Measurements from ENCODE around the gene BSG.

BSG gene

DNA sequence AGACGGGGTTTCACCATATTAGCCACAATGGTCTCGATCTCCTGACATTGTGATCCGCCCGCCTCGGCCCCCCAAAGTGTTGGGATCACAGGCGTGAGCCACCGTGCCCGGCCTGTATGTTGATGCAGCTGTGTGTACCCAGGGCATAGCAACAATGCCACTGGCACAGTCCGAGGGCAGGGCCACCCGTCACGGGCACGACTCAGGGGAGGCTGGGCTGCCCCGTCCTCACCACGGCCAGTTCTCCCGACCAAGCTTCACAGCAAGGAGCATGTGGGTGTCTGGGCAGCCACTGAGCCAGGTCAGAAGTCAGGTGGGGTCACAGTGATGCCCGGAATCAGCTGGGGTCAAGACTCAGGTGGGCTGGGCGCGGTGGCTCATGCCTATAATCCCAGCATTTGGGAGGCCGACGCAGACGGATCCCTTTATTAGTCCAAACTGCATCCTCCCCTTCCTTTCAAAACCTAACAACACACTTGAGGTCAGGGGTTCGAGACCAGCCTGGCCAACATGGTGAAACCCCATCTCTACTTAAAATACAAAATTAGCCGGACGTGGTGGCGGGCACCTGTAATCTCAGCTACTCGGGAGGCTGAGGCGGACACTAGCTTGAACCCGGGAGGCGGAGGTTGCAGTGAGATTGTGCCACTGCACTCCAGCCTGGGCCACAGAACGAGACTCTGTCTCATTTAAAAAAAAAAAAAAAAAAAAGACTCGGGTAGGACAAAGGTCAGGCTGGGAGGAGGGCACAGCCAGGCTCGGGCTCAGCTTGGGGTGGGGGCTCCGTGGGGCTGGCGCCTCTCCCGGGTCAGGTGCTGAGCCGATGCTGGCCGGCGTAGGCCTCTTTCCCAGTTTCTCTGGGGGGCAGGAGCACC, 42.0 kb upstream of the BSG start:
- CTCF ChIA-PET = interaction anchor here (1.0 to 10.3 kb wide), 4 partner anchors 8 to 23 kb away, joined by 3 to 113 read pairs (median 8); partner anchors contain the start of gene TPGS1
- POLR2A ChIA-PET = interaction anchor here (1.2 to 1.8 kb wide), 2 partner anchors 12 to 19 kb away, joined by 3 to 7 read pairs; no protein-coding TSS in a partner anchor
- TF ChIP-seq, protein P1, sequence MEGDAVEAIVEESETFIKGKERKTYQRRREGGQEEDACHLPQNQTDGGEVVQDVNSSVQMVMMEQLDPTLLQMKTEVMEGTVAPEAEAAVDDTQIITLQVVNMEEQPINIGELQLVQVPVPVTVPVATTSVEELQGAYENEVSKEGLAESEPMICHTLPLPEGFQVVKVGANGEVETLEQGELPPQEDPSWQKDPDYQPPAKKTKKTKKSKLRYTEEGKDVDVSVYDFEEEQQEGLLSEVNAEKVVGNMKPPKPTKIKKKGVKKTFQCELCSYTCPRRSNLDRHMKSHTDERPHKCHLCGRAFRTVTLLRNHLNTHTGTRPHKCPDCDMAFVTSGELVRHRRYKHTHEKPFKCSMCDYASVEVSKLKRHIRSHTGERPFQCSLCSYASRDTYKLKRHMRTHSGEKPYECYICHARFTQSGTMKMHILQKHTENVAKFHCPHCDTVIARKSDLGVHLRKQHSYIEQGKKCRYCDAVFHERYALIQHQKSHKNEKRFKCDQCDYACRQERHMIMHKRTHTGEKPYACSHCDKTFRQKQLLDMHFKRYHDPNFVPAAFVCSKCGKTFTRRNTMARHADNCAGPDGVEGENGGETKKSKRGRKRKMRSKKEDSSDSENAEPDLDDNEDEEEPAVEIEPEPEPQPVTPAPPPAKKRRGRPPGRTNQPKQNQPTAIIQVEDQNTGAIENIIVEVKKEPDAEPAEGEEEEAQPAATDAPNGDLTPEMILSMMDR (IDR thresholded peaks at IDR 0.05; ENCODE audit: insufficient read depth, low read length, missing control alignments) = no peak
- no peak for DNase-seq (ENCODE audit: low read depth, low spot score)
- H3K4me3 ChIP-seq (ENCODE audit: low read depth, low read length) = peak overlapping the region; percentile 77

DNA sequence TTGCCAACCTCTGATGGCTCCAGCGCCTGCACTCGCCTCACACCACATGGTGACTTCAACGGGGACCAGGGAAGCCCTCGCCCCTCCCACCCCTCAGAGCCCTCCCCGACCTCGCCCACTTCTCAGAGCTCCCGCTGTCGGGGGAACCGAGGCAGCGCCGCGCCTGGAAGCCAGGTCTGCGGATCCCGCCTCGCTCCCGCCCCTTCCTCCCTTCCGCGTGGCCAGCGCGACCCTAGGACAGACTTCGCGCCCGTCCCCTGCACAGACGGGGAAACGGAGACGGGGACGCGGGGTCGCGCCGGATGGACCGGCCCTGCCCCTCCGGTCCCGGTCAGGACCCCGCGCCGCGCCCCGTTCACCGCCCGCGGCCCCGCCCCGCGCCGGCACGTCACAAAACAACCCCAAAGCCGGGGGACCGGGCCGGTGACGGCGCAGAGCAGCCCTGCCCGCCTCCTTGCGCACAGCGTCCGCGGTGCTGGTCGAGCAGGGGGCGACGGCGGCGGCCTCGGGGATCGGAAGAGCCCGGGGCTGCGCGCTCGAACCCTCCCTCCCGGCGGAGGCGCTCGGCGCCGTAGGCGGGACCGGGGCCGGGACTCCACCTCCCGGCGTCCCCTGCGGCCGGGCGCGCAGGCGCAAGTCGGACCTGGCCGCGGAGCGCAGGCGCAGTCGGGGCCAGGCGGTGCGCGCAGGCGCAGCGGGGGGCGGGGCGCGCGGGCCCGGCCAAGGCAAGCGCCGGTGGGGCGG, 41.2 kb upstream of the BSG start:
- TF ChIP-seq, protein P1 (IDR thresholded peaks at IDR 0.05; ENCODE audit: insufficient read depth, low read length, missing control alignments) = no peak
- POLR2A ChIA-PET = interaction anchor here (0.8 to 2.1 kb wide), 4 partner anchors 13 to 145 kb away, joined by 3 to 7 read pairs (median 4); partner anchors contain the start of gene FSTL3
- no peak for DNase-seq (ENCODE audit: low read depth, low spot score)
- CTCF ChIA-PET = interaction anchor here (1.0 to 10.3 kb wide), 8 partner anchors 9 to 101 kb away, joined by 3 to 113 read pairs (median 4); partner anchors contain the start of gene TPGS1
- peak overlapping the region; percentile 86 for H3K4me3 ChIP-seq (ENCODE audit: low read depth, low read length)

DNA sequence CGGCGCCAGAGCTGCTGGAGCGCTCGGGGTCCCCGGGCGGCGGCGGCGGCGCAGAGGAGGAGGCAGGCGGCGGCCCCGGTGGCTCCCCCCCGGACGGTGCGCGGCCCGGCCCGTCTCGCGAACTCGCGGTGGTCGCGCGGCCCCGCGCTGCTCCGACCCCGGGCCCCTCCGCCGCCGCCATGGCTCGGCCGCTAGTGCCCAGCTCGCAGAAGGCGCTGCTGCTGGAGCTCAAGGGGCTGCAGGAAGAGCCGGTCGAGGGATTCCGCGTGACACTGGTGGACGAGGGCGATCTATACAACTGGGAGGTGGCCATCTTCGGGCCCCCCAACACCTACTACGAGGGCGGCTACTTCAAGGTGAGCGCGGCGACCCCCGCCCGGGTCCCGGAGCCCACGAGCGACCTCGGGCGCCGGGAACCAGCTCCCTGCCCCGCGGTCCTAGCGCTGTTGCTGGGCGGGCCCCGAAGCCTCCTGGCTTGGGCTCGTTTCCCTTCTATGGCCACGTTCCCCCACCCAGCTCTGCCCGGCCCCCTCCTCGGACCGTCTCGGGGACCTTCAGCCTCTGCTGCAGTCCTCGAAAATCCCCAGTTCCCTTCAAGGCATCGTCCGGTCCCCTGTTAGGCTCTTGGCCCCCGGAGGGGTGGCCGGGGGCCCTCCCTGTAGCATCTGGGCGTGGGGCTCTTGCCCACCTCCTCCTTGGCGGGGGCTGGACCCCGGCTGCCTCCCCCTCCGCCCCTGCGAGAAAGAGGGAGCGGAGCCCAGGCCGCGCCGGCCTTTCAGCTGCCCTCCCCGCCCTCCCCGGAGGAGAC, 40.4 kb upstream of the BSG start, which contains the start of gene CDC34:
CDC34 (plus strand) TSS at position 8 of the 808 bp plus-strand sequence; CDS start at position 180, 172 bp downstream.
- CTCF ChIA-PET = interaction anchor here (0.6 to 10.3 kb wide), 11 partner anchors 10 to 101 kb away, joined by 3 to 113 read pairs (median 3); no protein-coding TSS in a partner anchor
- TF ChIP-seq, protein P1 (IDR thresholded peaks at IDR 0.05; ENCODE audit: insufficient read depth, low read length, missing control alignments) = no peak
- DNase-seq (ENCODE audit: low read depth, low spot score) = no peak
- H3K4me3 ChIP-seq (ENCODE audit: low read depth, low read length) = peak within 1 kb of the TSS; percentile 86
- POLR2A ChIA-PET = interaction anchor here (0.8 to 2.1 kb wide), 4 partner anchors 13 to 144 kb away, joined by 3 to 7 read pairs (median 4); partner anchors contain the start of gene FSTL3

DNA sequence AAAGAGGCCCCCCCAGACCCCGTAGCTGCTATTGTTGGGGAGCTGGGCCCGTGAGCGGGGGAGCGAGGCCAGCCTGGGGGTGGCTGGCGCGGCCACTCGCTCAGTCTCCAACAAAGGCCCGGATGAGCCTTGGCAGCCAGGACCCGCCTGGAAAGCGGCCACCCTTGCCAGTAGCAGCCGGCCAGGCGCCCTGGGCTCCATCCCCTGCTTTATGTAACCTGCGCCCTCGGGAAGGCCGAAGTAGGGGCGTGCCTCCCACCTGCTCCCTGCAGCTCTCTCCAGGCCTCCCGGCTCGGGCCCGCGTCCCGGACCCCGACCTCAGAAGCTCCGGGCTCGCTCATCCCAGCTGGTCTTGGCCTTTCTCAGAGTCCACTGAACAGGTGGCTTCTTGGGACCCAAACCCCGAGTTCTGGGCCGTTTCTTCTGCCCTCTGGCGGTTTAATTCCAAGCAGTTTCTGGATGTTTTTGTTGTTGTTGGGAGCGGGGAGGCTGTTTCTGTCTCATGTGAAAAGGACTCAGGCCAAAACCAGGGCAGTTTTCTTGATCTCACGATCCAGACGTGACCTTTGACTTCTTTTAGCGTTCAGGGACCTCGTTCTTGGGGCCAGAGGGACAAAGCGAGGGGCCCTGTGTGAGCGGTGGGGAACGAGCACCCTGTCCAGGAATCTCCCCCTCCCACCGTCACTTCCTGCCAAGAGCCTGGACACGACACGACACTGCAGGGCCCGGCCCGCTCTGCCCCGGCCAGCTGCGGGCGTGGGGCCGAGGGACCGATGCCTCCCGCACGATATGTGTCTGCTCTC, 39.6 kb upstream of the BSG start:
- TF ChIP-seq, protein P1 (IDR thresholded peaks at IDR 0.05; ENCODE audit: insufficient read depth, low read length, missing control alignments) = peak; percentile 57
- POLR2A ChIA-PET = interaction anchor here (1.0 to 2.1 kb wide), 2 partner anchors 13 to 17 kb away, joined by 3 to 6 read pairs; no protein-coding TSS in a partner anchor
- H3K4me3 ChIP-seq (ENCODE audit: low read depth, low read length) = peak overlapping the region; percentile 86
- no peak for DNase-seq (ENCODE audit: low read depth, low spot score)
- CTCF ChIA-PET = interaction anchor here (0.6 to 10.3 kb wide), 10 partner anchors 9 to 92 kb away, joined by 3 to 113 read pairs (median 5); no protein-coding TSS in a partner anchor
